ENCODE measurements around the gene CTDSP2.
A peak's percentile ranks its signal among the peaks of the same experiment; 100 is the strongest.

Gene CTDSP2

DNA sequence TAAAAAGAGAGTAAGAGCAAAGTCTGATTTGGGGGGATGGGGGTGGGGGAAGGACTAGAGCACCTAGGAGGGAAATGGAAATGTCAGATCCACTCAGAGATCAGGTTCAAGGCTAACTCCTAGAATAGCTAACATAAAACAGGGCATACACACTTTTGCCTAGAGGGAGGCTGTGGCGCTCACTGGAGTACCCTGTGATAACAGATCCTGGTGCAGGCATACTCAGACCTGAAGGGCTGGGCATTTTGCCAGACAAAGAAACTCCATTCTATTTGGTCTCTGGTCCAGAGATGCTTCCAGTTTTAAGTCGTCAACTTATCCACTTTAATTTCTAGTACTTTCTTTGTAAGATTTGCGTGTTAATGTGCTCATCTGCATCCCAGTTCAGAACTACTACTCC lies 5.8 kb downstream of the CTDSP2 start:
- TF ChIP-seq, protein P1, sequence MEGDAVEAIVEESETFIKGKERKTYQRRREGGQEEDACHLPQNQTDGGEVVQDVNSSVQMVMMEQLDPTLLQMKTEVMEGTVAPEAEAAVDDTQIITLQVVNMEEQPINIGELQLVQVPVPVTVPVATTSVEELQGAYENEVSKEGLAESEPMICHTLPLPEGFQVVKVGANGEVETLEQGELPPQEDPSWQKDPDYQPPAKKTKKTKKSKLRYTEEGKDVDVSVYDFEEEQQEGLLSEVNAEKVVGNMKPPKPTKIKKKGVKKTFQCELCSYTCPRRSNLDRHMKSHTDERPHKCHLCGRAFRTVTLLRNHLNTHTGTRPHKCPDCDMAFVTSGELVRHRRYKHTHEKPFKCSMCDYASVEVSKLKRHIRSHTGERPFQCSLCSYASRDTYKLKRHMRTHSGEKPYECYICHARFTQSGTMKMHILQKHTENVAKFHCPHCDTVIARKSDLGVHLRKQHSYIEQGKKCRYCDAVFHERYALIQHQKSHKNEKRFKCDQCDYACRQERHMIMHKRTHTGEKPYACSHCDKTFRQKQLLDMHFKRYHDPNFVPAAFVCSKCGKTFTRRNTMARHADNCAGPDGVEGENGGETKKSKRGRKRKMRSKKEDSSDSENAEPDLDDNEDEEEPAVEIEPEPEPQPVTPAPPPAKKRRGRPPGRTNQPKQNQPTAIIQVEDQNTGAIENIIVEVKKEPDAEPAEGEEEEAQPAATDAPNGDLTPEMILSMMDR (IDR thresholded peaks at IDR 0.05; ENCODE audit: low read depth, low read length, missing control alignments), result no peak
- DNase-seq (ENCODE audit: low read depth), result no peak
- no peak overlapping the region for H3K4me3 ChIP-seq (ENCODE audit: low read depth, low read length)
- in situ Hi-C loops (cut with HindIII; ENCODE audit: low sequenced_read_pairs), result no loop called here

DNA sequence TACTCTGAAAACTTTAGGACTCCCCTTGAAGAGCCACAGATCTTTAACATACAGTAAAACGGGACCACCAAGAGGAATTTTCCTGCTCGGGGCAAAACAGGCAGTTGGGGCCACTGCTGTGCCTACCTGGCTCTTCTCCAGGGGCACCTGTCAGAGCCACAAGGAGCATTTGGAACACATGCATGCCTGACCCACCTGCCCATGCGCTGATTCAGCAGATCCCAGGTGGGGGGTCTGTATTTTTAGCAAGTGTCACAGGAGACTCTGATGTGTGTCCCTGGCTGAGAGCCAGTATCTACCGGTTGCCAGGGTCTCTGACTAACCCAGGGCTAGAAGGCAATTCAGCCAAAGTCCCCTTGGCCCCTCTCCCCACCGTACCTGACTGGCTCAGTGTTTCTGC lies 6.5 kb downstream of the CTDSP2 start:
- in situ Hi-C loops (cut with HindIII; ENCODE audit: low sequenced_read_pairs), result no loop called here

DNA sequence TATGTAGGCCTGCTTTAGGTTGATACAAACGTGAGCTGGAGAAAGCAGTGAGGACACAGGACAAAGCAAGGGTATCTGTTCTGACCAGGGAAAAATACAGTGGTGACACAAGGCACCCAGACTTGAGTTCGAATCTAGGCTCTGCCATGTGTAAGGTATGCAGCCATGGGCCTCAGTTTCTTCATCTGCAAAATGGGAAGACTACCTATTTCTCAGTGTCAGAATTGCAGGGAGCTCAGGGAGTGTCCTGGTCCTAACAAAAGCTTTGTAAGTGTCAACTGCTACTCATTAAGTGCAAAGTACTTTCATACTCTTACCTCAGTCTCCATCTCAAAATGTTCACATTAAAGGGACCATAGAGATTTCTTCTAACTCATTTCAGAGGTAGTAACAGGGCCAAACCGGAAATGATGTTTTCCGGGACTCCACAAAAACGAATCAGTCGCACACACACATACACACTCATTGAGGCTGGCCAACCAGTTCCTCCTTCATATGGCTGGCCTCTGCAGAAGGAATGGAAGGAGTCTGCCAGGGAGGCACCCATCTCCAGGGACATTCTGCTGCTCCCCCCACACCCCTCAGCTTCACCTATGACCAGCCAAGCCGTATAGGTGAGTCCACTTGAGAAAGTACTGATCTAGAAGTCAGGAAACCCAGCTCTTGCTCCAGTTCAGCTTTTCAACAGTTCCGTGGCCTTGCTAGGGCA lies 7.8 kb downstream of the CTDSP2 start:
- TF ChIP-seq, protein P1 (IDR thresholded peaks at IDR 0.05; ENCODE audit: low read depth, low read length, missing control alignments), result no peak
- DNase-seq (ENCODE audit: low read depth), result no peak
- H3K4me3 ChIP-seq (ENCODE audit: low read depth, low read length), result no peak overlapping the region
- in situ Hi-C loops (cut with HindIII; ENCODE audit: low sequenced_read_pairs), result no loop called here

More for the DNA sequence above, 6.5 kb downstream of the CTDSP2 start:
- TF ChIP-seq, protein P1 (IDR thresholded peaks at IDR 0.05; ENCODE audit: low read depth, low read length, missing control alignments), result no peak
- DNase-seq (ENCODE audit: low read depth), result no peak
- peak overlapping the region; percentile 8 for H3K4me3 ChIP-seq (ENCODE audit: low read depth, low read length)

DNA sequence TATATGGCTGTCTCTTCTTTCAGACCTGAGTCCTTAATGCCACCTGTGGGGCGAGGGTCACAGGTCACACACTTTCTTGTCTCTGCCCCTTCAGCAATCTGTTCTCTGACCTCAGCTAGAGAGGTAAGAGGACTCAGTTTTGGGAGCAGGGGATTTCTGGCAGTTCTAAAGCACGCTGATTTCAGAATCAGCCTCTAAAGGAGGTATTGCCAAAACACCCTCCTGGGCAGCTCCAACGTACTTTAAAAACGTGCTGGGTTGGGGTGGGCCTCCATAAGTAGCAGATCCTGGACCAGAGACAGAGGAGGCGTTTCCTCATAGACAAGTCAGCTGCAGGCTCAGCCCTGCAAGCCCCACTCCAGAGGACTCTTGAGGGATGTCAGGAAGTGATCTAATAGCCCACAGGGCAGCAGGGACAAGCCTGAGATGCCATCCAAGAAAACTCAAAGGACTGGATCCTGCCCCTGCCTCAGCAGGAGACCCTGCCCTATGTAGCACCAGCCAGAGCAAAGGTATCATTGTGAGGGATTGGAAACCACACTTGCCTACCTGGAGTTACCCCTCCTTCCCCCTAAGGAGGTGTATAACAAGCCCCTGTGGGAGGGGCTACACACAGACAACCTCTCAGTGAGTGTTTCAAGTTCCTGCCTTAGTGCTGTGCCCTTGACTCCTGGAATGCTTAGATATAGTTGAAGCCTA lies 8.5 kb downstream of the CTDSP2 start:
- no peak for DNase-seq (ENCODE audit: low read depth)
- in situ Hi-C loops (cut with HindIII; ENCODE audit: low sequenced_read_pairs), result no loop called here
- no peak overlapping the region for H3K4me3 ChIP-seq (ENCODE audit: low read depth, low read length)
- TF ChIP-seq, protein P1 (IDR thresholded peaks at IDR 0.05; ENCODE audit: low read depth, low read length, missing control alignments), result no peak

DNA sequence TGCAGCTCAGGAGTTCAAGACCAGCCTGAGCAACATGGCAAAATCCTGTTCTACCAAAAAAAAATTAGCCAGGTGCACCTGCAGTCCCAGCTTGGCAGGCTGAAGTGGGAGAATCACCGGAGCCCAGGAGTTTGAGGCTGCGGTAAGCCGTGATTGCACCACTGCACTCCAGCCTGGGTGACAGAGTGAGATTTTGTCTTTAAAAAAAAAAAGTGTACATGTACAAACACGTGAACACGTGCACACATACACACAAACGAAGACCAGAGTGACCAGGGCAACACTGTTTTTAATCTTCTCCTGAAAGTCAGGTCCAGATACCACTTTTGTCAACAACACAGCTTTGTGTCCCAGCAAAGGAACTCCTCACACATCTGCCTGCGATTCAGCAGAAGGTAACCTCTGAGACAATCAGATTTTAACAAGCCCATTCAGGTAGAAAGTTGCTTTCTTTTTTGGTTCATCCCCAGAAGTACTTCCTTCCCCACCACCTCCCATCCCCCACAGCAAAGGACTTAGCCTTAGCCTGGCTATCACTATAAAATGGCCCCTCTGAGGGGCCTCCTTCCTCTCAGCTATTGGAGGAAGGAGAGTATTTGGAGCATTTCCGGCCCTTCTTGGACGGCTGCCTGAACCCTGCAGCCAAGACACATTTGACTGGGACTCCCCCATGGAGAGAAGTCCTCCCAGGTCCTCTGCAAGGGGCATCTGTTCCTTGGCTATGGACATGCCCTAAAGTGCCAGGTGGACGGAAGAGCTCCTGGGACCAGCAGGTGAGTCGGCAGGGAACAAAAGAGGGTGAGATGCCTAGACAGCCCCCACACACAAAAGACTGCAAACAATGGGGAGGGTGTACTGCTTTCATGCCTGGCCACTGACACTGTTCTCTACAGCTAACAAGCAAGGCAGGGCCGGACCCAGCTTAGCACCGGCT lies 9.8 kb downstream of the CTDSP2 start:
- H3K4me3 ChIP-seq (ENCODE audit: low read depth, low read length), result peak overlapping the region; percentile 13

More for the DNA sequence above, 9.8 kb downstream of the CTDSP2 start:
- peak; percentile 66 for DNase-seq (ENCODE audit: low read depth)
- in situ Hi-C loops (cut with HindIII; ENCODE audit: low sequenced_read_pairs), result no loop called here
- TF ChIP-seq, protein P1 (IDR thresholded peaks at IDR 0.05; ENCODE audit: low read depth, low read length, missing control alignments), result no peak

Data from astrocyte of the cerebellum (primary cell).